Hepatocyte (in vitro differentiated cells): ENCODE data around the gene BCAS3.

ENCODE experiments used
- CTCF ChIP-seq: fragments of 200-600 bp; sonication (generic); IDR thresholded peaks from 2 replicates; pipeline ENCODE4 v1.5.1; 2016; ENCODE audit warnings: antibody characterized with exemption, mild to moderate bottlenecking; ENCODE audit not compliant: poor library complexity
- EZH2 ChIP-seq: fragments of 200-600 bp; sonication (generic); IDR thresholded peaks from 2 replicates; pipeline ENCODE4 v1.6.1; 2016; ENCODE audit warnings: antibody characterized with exemption, mild to moderate bottlenecking, borderline replicate concordance
- EZH2phosphoT487 ChIP-seq: fragments of 200-600 bp; sonication (generic); IDR thresholded peaks from one replicate; pipeline ENCODE4 v1.6.1; 2018; ENCODE audit warnings: antibody characterized with exemption, mild to moderate bottlenecking, low read depth, moderate library complexity; ENCODE audit not compliant: unreplicated experiment, severe bottlenecking

- TF ChIP-seq CTCF (no peak), EZH2 (no peak), EZH2phosphoT487 (no peak)
These were observed 184.8 kb downstream of the BCAS3 start for GRCh38 chr17:60862482-60862881.
